WI38 (cell line): ENCODE measurements around the gene TRIM73.
"Not testable (repeated sequence)": the region's sequence is repeated elsewhere in the genome, so short reads cannot be mapped to it uniquely, and the experiment has no call there.

Experiments
- H3K4me3 ChIP-seq: 2 replicates; pipeline ENCODE4 v1.5.1; 2011; ENCODE audit warnings: low read depth, mild to moderate bottlenecking, control low read depth, low read length

The TRIM73 gene

GRCh38 chr7:75395329-75395728, at the start of gene TRIM73:
Gene TRIM73, plus strand, starts transcription at chr7:75395629. Its CDS starts 3,305 bp downstream, at chr7:75398934.
- not testable (repeated sequence) for H3K4me3 ChIP-seq

DNA sequence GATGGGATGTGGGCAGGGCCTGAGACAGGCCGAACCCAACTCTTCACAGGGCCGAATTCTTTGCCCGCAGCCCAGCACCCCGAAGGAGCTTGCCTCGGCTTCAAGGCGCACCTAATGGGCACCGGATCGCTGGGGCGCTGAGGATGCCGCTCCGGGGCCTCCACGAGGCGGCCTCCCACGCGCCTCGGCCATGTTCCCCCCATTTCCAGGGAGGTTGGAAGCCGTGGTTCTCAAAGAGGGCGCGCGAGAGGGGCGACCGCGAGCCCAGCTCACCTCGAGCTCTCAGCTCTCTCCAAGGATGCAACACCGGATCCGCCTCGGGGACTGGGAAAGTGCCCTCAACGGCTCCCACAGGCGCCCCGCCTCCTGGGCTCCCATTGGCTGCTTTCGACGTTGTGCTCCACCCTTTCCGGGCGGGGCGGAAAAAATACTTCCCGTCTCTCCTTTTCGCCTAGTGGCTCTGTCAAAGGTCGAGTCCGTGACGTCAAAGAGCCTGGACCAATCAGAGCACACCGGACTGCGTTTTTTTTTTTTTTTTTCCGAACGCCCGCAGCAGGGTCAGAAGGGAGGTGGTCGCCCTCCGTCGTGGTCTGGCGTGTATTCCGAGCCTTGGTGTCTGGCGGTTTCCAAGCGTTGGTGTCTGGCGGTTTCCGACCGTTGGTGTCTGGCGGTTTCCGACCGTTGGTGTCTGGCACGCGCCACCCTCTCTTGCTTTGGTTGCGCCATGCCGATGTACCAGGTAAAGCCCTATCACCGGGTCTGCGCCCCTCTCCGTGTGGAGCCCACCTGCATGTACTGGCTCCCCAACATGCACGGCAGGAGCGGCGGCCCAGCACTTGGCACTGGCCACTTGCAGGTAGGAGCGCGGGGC, 36.5 kb upstream of the TRIM73 start:
- not testable (repeated sequence) for H3K4me3 ChIP-seq

DNA sequence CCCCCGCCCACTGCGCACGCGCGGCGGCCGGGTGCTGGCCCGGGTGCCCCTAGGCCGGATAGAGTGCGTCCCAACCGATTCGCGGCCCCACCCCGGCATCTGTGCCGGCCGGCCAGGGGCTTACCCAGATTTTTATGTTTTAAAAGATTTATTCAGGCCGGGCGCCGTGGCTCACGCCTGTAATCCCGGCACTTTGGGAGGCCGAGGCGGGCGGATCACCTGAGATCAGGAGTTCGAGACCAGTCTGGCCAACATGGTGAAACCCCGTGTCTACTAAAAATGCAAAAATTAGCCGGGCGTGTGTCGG, 35.9 kb upstream of the TRIM73 start:
- not testable (repeated sequence) for H3K4me3 ChIP-seq

DNA sequence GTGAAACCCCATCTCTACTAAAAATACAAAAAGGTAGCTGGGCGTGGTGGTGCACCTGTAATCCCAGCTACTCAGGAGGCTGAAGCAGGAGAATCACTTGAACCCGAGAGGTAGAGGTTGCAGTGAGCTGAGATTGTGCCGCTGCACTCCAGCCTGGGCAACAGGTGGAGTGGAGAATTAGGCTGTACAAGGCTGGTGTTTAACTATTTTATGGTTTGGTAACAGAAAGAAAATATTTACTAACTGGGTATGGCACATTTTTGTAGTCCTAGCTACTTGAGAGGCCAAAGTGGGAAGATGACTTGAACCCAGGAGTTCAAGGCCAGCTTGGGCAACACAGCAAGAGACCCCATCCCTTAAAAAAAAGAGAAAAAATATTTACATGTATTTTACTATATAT, 31.4 kb upstream of the TRIM73 start:
- not testable (repeated sequence) for H3K4me3 ChIP-seq

DNA sequence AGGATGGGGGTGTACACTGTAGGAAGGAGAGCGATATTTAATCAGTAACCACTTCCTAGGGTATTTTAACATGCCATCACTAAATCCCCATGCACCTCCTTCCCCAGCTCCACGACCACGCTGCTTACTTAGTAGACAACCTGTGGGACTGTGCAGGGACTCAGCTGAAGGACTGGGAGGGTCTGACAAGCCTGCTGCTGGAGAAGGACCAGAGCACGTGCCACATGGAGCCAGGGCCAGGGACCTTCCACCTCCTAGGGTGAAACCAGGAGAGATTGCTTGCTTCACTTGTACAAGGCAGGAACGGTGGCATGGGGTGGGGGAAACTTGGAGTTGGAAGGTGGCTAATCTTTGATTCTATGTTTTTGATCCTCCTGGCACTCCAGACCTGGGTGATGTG, 28.8 kb upstream of the TRIM73 start:
- H3K4me3 ChIP-seq, result not testable (repeated sequence)

GRCh38 chr7:75367313-75367712, 28.1 kb upstream of the TRIM73 start:
- not testable (repeated sequence) for H3K4me3 ChIP-seq

- not testable (repeated sequence) for H3K4me3 ChIP-seq
Observed at GRCh38 chr7:75374144-75374518, 21.3 kb upstream of the TRIM73 start.

GRCh38 chr7:75374519-75375317, 20.7 kb upstream of the TRIM73 start:
- not testable (repeated sequence) for H3K4me3 ChIP-seq

DNA sequence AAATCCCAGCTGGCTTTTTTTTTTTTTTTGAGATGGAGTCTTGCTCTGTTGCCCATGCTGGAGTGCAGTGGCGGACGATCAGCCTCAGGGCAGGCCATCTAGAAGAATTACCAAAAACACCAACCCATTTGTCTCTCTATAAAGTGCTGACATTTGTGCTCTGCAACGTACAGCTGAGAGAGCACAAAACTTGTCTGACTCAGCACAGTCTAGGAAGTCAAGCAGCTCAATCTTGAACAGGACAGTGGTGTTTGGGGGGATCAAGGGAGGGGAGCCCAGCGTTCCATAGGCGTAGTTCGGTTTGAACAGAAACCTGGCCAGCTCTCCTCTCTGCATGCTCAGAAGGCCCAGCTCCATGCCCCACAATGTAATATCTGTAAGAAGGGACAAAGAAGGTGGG, 2.2 kb upstream of the TRIM73 start:
- not testable (repeated sequence) for H3K4me3 ChIP-seq

GRCh38 chr7:75397865-75398264, 2.4 kb downstream of the TRIM73 start:
- not testable (repeated sequence) for H3K4me3 ChIP-seq

GRCh38 chr7:75398771-75399700, 3.6 kb downstream of the TRIM73 start:
- not testable (repeated sequence) for H3K4me3 ChIP-seq

GRCh38 chr7:75400575-75400974, 5.1 kb downstream of the TRIM73 start:
- not testable (repeated sequence) for H3K4me3 ChIP-seq

GRCh38 chr7:75403455-75404443, 8.3 kb downstream of the TRIM73 start:
- H3K4me3 ChIP-seq, result not testable (repeated sequence)

DNA sequence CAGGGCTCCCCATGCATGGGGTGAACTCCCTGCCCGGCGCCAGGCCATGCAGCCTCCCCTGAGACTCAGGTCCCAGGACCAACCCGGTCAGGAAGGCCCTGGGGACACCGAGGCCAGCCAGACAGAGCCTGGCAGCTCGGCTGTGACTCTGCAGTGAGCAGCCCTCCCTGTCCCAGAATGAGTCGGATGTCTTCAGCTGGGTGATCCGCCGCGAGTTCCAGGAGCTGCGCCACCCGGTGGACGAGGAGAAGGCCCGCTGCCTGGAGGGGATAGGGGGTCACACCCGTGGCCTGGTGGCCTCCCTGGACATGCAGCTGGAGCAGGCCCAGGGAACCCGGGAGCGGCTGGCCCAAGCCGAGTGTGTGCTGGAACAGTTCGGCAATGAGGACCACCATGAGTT, 9.2 kb downstream of the TRIM73 start:
- not testable (repeated sequence) for H3K4me3 ChIP-seq

GRCh38 chr7:75409880-75410822, 14.7 kb downstream of the TRIM73 start:
- not testable (repeated sequence) for H3K4me3 ChIP-seq

- not testable (repeated sequence) for H3K4me3 ChIP-seq
Observed at GRCh38 chr7:75410823-75411173, 15.4 kb downstream of the TRIM73 start.

- H3K4me3 ChIP-seq, result not testable (repeated sequence)
Observed at GRCh38 chr7:75414204-75414603, 18.8 kb downstream of the TRIM73 start.

- H3K4me3 ChIP-seq, result not testable (repeated sequence)
Observed at GRCh38 chr7:75414708-75415427, 19.4 kb downstream of the TRIM73 start.
